DND-41 (cell line): ENCODE measurements around the gene C1orf35.

ENCODE experiments used
- EZH2 ChIP-seq: IDR thresholded peaks from 3 replicates; pipeline ENCODE4 v1.6.1; 2012; ENCODE audit warnings: borderline replicate concordance, low read depth, mild to moderate bottlenecking, moderate library complexity, low read length, inconsistent platforms; ENCODE audit not compliant: severe bottlenecking
- TF ChIP-seq, protein P1 (sequence below): IDR thresholded peaks from 2 replicates; pipeline ENCODE4 v1.5.1; 2012; ENCODE audit warnings: borderline replicate concordance, low read length, moderate library complexity, mild to moderate bottlenecking; ENCODE audit not compliant: poor library complexity, severe bottlenecking; ENCODE audit errors: extremely low read depth

DNA sequence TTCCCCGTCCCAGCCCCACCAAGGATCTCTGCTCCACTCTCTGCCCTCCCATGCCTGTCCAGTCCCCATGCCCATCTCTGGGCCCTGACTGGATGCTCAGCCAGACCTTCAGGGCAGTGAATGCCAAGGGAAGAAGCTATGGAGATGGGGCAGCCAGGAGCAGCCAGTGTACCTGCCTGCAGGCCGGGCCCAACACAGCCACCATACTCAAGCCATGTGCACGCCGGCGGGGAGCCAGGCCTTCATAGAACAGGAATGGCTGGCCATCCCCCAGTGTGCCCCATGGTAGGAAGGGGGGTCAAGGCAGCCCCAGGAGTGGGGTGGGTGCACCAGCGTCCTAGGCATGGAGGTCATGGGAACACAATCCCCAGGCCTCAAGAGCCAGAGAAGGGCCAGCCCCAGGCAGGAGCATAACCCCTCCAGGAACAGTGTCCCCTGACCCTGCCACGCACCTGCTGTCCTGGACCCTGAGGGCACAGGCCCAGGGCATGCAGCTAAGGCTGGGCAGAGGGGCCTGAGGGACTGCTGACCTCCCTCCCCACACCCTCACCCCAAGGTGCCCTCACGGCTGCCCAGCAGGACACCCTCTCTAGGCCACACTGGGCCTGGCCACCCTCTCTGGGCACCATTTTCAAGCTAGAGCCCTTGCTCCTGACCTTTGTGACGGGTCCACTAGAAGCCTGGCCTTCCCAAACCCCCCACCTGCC is 40.9 kb downstream of the C1orf35 start:
- TF ChIP-seq, protein P1, sequence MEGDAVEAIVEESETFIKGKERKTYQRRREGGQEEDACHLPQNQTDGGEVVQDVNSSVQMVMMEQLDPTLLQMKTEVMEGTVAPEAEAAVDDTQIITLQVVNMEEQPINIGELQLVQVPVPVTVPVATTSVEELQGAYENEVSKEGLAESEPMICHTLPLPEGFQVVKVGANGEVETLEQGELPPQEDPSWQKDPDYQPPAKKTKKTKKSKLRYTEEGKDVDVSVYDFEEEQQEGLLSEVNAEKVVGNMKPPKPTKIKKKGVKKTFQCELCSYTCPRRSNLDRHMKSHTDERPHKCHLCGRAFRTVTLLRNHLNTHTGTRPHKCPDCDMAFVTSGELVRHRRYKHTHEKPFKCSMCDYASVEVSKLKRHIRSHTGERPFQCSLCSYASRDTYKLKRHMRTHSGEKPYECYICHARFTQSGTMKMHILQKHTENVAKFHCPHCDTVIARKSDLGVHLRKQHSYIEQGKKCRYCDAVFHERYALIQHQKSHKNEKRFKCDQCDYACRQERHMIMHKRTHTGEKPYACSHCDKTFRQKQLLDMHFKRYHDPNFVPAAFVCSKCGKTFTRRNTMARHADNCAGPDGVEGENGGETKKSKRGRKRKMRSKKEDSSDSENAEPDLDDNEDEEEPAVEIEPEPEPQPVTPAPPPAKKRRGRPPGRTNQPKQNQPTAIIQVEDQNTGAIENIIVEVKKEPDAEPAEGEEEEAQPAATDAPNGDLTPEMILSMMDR = no peak
- TF ChIP-seq EZH2 = no peak
